NCI-H1092 treated with DMSO at 0.1 percent for 48 hours (cell line): ENCODE data around the gene PTPRM.

Source experiments
- DNase-seq: peaks from one replicate; lab custom pipeline; 2025; lab: John Stamatoyannopoulos, UW

PTPRM gene

DNA sequence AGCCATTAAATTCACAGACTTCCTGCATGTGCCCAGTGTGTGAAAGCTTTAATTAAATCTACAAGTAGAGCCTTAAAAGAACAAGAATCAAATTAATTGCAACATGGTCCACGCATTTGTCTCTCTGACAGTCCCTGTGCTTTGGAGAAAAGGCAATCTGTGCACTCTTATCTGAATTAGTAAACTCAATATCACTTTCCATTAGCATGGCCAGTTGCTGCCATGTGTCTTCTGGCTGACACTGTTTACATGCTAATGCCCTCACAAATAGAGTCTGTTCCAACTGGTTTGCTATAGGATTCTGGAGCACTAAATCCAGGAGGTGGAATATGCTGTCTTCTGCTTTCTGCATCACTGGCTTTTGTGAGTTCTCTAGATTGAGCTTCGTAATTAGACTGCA lies 607.7 kb downstream of the PTPRM start:
- no peak for DNase-seq

DNA sequence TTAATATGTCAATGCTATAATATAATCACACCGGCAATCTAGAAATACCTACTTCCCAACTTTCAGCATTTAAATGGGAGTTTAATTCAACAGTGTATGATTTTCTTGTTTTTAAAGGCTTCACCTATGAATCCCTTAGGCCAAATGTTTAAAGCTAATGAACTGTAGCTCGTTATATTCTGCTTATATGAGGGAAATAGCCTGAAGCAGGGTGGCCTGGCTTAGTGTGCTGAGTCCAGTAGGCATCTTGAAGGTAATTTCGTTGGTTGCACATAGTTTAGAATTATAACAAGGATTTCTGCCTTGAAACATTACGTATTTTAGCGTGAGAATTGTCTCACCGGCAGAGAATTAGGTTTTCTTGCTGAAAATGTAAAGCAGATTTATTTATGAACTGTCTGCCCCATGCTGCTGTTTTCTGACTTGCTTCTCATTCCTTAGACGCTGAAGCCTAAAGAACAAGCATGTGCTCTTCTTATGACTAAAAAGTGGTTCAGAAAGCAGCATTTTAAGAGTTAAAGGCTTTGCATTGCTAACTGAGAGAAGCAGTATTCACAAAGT lies 608.5 kb downstream of the PTPRM start:
- no peak for DNase-seq

DNA sequence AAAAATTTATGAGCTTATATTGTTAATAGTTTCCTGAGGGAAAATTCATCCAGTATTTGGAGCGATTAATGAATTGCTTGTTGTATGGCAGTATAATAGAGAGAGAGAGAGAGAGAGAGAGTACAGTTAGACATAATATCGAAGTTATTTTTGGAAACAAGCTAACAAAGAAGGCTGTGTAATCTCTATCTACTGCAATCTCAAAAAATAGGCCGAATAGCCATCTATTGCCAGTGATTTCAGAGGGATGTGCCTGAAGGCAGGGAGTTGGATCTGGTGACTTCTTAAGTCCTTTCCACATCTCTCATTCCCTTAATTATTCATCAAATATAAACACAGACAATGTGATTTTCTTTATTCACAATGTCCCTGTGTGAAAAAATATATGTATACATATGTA lies 609.0 kb downstream of the PTPRM start:
- DNase-seq = no peak

DNA sequence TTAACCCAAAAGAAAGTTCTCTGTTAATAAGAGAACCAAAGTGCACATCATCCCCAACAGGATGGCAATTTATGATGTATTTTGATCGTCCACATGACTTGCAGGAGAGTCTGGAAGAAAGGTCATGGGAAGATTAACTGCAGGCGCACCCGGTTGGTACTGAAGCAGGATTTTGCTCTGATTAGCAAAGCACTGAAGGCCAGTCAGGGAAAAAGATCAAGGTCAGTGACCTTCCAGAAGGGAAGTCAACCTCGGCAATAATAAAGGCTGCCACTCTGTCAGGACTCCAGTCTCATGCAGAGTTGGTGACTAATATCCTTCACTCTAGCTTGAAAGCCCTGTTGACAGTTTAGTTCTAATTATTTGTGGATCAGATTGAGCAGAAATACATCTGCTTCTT lies 609.4 kb downstream of the PTPRM start:
- no peak for DNase-seq

DNA sequence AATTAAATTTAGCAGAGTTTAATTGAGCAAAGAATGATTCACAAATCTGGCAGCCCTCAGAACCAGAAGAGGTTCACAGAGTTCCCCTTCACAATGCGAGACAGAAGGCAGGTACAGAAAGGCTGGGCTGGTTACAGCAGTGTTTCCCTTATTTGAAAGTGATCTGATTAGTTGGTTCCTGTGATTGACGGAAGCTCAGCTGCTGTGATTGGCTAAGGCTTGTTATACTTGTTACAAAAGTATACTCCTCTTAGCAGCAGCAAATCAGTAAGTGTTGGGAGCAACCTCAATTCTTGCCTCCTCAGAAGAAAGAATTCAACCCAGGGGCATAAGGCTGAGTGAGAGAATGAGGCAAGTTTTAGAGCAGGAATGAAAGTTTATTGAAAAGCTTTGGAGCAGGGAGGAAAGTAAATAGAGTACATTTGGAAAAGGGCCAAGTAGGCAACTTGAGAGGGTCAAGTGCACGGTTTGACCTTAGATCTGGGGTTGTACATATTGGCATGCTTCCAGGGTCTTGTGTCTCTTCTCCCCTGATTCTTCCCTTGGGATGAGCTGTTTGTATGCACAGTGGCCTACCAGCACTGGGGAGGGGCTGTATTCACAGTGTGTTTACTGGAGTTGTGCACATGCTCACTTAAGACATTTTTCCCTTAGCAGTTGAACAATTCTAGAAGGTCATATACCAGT lies 610.4 kb downstream of the PTPRM start:
- DNase-seq = peak; percentile 5

DNA sequence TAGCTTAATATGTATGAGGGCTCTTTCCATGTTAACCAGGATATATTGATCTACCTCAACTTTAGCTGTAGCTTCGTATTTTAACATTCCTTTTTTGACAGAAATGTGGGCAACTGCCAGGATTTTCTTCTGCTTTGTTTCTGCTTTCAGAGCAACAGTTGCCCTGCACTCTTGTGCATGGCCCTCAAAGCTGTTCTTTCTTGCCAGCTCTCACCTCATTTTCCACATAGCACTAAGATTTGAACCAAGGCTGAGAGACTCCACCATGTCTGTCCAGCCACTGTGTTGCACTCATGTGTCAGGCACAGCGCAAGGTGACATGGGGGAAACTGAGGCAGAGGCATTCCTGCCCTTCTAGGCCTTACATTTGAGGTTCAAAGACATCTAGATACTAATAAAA lies 619.3 kb downstream of the PTPRM start:
- no peak for DNase-seq

DNA sequence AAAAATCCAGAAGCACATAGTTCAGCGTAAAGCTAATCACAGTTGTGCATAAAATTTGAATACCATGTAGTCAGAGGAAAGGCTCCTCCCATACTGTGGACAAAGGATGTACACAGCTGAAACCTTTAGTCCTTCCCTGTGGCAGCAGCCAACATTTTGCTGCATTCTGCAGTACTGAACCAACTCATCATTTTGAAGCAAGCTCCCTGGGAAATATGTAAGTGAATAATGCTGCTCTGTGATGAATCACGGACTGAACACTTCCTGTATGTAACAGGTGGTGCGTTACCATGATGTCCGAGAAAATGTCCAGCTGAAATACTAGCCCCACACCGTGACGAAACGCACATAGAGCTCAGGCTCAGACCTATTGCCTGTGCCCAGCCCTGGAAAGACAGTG lies 621.1 kb downstream of the PTPRM start:
- no peak for DNase-seq

DNA sequence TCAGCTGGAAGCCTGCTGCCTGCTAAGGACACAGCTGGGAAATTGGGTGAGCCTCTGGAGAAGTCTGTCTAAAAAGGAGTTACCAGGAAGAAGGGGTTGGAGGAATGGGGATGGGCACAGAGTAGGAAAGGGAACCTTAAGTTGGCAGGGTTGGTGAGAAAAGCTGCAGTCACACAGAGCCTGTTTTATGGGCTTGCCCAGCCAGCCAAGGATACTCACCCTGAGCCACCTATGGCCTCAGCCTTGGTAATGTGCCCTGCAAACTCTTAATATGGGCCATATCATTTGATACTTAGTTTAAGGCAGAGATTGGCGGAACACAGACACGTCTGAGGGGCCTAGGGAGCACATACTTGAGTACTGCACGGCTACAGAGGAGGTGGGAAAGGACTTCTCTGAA lies 623.9 kb downstream of the PTPRM start:
- DNase-seq = no peak

DNA sequence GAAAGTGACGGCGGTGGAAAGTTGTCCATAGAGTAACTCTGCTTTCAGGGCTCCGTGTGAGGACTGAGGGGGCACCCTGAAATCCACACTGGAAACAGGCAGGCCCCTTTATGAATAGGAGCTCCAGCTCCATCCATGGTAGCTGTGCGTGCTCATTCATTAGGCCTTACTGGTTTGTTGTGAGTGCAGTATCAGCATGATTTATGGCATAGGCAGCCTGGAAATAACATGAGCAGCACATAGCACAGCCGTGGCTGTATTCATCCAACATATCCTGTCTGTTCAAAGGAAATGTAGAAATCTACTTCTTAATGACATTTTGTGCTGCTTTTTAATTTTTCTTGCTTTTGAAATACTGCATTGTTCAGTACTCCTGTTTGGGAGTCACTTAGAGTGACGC lies 627.3 kb downstream of the PTPRM start:
- no peak for DNase-seq

DNA sequence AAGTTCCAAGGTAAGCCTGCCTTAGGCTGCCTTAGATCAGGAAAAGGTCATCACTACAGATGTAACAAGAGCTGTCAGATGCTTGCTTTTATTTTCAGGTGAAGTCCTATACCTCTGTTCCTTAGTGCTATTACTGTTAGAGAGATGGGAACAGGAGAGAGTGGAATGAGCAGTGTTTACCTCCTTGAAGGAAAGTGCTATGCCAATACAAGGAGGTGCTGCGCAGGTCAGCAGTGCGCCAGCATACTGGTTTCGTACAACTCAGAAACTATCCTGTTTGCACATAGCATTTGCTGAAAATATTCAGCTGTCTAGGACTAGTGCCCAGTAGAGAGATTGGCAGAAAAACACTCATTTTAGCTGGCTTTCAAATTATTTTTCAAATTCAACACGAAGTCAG lies 629.1 kb downstream of the PTPRM start:
- DNase-seq = no peak

DNA sequence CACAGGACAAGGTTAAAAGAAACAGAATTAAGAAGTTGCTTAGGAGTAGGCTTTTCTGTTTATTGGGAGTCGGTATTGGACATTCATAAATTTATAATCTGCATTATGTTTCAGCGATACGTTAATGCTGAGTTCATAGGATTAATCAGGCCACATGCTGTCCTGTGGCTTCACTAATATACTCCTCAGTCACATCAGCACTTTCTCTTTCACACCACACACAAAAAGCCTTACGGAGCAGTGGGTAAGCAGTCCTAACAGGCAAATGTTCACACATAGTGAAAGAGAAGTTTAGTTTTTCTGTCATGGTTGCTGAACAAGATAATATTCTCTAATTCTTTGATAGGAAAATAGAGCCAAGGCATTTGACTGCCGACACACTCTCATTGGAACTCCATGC lies 630.4 kb downstream of the PTPRM start:
- DNase-seq = no peak

DNA sequence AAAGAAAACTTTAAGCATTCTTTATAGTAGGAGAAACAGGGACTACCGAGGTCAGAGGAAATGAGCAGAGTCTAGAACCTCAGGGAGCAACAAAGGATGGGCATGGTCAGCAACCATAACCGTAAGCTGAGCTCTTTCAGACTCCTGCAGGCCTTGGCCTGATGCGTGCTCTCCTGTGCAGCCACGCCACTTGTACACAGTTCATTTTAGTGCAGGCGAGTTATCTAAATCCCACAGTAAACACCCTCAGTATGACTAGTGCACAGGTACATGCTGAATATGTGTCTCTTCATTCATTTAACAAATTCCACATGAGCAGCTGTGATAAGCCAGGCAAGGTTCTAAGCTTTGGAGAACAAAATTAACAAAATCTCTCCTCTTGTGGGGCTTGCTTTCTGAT lies 640.9 kb downstream of the PTPRM start:
- no peak for DNase-seq

DNA sequence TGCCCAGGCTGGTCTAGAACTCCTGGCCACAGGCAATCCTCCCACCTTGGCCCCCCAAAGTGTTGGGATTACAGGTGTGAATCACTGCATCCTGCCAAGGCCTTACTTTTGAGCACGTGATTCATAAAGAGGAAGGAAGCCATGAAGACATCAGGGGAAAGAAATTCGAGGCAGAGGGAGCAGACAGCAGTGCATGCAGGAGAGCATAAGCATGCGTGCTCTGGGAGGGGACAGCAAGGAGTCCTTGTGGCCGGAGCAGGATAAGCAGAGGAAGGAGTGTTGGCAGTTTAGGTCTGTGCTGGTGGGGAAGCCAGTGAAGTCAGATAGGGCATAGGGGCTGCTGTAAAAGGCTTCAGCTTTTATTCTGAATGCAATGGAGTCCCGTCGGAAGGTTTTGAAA lies 641.6 kb downstream of the PTPRM start:
- DNase-seq = no peak

DNA sequence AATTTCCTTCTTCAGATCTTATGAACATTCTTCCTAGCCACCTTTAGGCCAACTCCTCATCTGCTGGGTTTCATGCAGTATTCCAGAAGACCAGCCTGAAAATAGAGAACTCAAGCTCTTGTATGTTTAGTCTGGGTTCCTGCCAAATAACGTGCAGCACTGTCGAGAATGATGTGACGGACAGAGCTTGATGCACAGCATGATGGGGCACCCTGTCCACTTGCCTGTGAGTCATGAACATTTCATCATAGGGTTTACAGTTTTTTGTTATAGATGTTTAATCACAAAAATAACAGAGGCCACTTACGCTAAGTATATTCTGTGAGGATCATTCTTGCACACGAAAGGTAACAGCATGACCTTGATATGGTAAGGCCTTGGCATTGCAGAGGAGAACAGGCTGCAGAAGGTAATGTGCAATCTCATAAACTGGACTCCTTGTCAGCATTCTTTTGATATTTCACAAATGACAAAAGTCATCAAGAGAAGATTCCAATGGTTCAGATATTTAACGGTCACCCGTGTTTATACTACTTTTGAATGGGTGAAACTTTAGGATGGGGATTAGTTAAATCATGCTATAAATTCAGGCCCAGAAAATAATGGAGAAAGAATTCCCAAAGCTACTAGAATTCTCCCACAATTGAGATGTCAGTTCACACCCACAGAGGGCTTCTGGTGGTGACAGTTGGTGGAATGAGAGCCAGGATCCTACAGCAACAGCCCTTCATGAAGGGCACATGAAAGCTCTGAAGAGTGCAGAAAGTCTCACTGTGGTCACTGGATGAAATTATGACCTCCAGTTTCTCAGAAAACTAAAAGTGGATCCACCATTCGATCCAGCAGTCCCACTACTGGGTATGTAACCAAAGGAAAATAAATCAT lies 646.0 kb downstream of the PTPRM start:
- DNase-seq = no peak

DNA sequence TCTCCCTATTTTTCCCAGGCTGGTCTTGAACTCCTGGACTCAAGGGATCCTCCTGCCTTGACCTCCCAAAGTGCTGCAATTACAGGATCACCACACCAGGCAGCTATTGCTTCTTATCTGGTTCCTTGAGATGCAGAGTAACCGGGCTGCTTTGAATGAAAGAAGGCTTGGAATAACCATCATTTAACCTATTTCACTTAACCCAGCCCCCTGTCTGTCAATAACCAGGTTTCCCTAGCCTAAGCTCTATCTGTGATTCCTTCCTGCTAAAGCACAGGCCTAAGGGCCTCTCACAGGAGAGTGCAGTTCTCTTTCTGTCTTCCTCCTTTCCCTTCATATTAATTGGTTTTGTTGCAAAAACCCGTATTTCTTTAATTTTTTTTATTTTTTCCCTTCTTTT lies 648.6 kb downstream of the PTPRM start:
- DNase-seq = no peak

DNA sequence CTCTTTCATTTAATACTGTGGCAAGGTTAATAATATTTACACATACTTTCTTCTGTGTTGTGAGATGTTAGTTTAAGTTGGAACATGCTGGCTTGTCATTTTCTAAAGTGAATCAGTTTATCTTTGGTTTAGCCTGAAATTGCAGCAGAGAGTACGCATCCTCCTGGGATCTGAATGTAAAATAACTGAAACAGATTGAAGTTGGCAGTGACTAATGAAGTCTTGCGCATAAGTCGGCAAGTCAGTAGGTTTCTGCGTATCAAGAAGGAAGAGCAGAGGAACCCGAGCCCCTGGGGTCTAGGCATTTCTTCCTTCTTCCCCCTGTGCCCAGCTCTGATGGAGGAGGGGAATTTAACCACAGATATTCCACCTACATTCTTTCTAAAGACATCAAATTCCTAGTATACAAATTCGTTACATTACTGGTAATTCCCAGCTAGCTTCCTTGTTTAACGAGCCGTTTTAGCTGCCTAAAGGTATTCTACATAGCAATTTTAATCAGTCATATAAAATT lies 650.0 kb downstream of the PTPRM start:
- no peak for DNase-seq

DNA sequence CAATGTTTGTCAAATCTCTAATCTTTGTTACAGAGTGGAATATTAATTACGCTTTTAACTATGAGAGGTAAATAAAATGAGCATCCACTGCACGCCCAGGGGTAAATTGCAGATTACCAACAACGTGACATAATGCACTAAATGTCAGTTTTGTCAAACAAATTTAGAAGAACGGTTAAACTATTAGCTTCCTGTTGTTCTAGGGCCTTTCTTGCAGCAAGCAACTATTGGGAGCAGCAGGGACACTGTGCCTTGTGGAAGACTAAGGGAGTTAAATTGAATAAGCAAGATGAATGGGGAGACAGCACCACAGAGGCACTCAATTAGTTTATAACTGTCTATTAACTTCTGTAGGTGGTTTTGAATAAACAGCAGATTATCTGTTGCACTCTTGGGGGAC lies 651.1 kb downstream of the PTPRM start:
- DNase-seq = no peak

DNA sequence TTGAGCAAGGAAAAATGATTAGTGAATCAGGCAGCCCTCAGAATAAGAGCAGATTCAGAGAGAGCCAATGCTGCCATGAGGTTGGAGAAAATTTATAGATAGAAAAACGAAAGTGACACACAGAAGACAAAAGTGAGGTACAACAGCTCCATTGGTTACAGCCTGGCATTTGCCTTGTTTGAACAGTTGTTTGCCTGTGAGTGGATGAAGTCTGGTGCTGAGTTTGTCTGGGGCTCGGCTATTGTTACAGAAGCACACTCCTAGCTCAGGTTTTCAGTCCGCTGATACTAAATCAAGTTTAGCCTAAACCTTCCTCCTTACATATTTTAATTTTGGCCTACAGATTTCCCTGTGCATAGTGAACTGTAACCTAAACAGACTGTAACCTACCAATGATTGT lies 654.3 kb downstream of the PTPRM start:
- DNase-seq = peak; percentile 5

DNA sequence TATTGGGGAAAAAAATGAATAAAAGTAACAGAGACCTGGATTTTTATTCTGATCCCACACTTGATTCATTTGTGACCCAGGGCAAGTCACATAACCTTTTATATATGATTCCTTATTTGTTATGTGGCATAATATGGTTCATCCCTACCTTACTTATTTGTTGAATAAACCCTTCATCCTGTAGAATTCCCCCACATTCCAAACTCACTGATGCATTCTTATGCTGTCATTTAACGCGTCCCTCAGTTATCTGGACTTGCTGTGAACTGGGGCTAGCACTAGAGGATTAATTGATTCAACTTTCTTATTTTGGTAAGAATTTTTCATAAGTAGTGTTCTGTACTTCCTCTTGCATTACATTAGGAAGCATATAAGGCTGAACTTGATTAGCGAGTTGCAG lies 657.5 kb downstream of the PTPRM start:
- no peak for DNase-seq

DNA sequence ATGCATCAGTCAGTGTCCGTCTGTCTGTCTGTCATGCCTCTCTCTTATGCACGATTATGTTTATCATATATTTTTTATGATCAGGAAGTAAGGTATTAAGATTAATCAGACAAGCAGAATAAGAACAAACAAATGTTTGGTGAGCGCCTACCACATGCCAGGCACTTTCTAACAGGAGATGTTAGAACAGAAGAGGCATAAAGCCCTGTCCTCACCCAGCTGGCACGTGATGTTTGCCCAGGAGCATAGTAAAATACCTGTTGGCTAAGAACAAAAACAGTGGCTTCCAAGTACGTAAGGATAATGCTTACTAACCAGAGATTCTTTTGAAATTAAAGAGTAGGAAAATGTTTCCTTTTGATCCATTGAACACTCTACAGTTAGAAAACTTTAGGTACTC lies 661.9 kb downstream of the PTPRM start:
- no peak for DNase-seq

DNA sequence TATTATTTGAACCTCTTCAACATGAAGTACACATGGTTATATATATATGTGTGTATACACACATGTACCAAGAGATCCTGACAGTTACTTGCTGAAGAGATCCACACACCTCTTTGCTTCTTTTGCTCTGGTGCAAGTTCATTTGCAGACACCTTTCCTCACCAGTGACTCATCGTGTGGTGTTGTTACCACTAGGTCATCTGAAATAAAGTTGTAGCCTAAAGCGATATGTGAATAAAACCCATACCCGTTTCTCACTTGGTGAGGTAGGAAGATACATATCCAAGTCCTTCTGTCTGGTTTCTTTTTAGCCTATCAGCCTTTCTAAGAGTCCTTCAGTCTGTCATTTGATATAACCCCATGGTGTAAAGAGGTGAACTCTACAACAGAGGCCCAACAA lies 662.7 kb downstream of the PTPRM start:
- no peak for DNase-seq

DNA sequence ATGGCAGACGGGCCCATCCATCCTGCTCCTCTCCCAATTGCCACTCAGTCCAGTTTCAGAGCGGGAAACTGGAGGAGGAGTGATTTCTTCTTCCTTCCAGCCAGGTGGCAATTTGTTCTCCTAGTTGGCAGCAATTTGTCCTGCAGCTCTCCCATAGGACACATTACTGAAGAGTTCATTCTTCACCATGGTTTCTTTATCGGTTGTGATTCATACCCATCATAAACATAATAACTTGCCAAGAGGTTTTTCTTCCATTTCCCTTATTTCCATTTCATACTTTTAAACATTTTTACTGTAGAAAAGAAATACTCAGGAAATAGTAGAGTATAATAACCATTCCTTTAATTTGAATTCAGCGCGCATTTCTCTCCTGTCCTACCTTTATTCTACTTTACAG lies 664.2 kb downstream of the PTPRM start:
- DNase-seq = no peak

DNA sequence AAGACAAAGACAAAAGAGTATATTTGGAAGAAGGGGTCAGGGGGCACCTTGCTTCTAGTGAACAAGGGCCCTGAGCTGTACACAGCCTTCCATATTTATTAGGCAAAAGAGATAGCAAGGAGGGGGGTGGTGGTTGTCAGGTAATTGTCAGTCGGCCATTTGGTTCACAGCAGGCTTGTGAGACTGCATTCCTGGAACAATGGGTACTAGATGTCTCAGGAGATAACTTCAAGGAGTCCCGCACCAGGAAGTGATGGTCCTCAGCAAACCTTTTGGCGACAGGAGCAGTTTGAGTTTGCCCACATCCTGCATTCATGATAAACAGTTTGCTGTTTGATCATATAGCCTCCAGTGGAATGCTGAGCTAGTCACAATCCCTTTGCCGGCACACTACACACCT lies 665.7 kb downstream of the PTPRM start:
- DNase-seq = no peak
